HepG2 (cell line): ENCODE data around the gene NAB2. TPM values are rescaled to one million over a fixed set of nuclear protein-coding genes. Genes with fewer than 3 reads are reported as not detected.

Source experiments
- ATAC-seq: fragments of 200-7000 bp; cut with Tn5 transposase; 3 replicates; pipeline ENCODE4 v1.9.1; 2020; ENCODE audit warnings: mild to moderate bottlenecking, moderate library complexity
- BruUV-seq: library from RNA; stranded (reverse); fragments of 400-500 nt; replicated peaks from 2 replicates; lab custom pipeline; 2021; lab: Mats Ljungman, UMichigan
- CTCF ChIA-PET: fragments of 300-600 bp; formaldehyde crosslinking; extraction: SDS; loops from one replicate; lab custom pipeline; 2021; ENCODE audit warnings: low total read pairs, inconsistent platforms, low intra/inter-chr PET ratio; lab: Yijun Ruan, JAX
- POLR2A ChIA-PET: fragments of 350-600 bp; sonication (Branson Sonifier 250); formaldehyde crosslinking; loops from one replicate; lab custom pipeline; 2020; ENCODE audit warnings: antibody characterized with exemption, inconsistent platforms; lab: Yijun Ruan, JAX
- DNase-seq: peaks from one replicate; pipeline ENCODE4 v3.0.0-alpha.2; 2015; ENCODE audit warnings: low spot score
- FAIRE-seq: peaks from 3 replicates; lab custom pipeline; 2011; peaks lifted over from hg19 to GRCh38; lab: Jason Lieb, UNC
- H2AFZ ChIP-seq: one replicate; pipeline ENCODE4 v1.6.1; 2011; ENCODE audit warnings: low read length, inconsistent platforms
- H3K27ac ChIP-seq: fragments of 300-600 bp; 3 replicates; pipeline ENCODE4 v1.8.0; 2011; ENCODE audit warnings: mixed run types, mild to moderate bottlenecking, mixed read lengths, low read length, inconsistent platforms; ENCODE audit not compliant: insufficient read depth; ENCODE audit errors: extremely low read length
- H3K27me3 ChIP-seq, 2 experiments: fragments of 200-600 bp in 1 of 2; 2 replicates in 1 of 2; 3 replicates in 1 of 2; pipeline versions ENCODE4 v1.6.0 to v1.8.0; 2011; ENCODE audit warnings: low read length in 2 of 2, mild to moderate bottlenecking in 2 of 2, moderate library complexity in 2 of 2, inconsistent platforms in 1 of 2; ENCODE audit not compliant: insufficient read depth in 2 of 2, control insufficient read depth in 1 of 2
- H3K36me3 ChIP-seq, 2 experiments: fragments of 200-600 bp in 1 of 2; replicated peaks in 1 of 2; 2 replicates in 1 of 2; 3 replicates in 1 of 2; pipeline versions ENCODE4 v1.5.1 to v1.8.0; 2011; ENCODE audit warnings: low read length in 2 of 2, inconsistent platforms in 1 of 2; ENCODE audit not compliant: insufficient read depth in 2 of 2, control insufficient read depth in 1 of 2
- H3K4me1 ChIP-seq: 2 replicates; pipeline ENCODE4 v1.5.1; 2012; ENCODE audit warnings: low read length, inconsistent platforms; ENCODE audit not compliant: insufficient read depth
- H3K4me2 ChIP-seq: 2 replicates; pipeline ENCODE4 v1.6.0; 2011; ENCODE audit warnings: low read depth, low read length, inconsistent platforms
- H3K4me3 ChIP-seq, 3 experiments: fragments of 200-600 bp in 1 of 3; sonication (generic), shearing (Covaris generic) in 1 of 3; replicated peaks in 1 of 3; 2 replicates each; pipeline ENCODE4 v1.5.1; 2011 to 2016; ENCODE audit warnings: low read length in 3 of 3, inconsistent platforms in 2 of 3, low read depth in 2 of 3, mild to moderate bottlenecking in 2 of 3, control low read depth in 1 of 3, mixed read lengths in 1 of 3; ENCODE audit not compliant: insufficient read depth in 1 of 3
- H3K79me2 ChIP-seq: one replicate; pipeline ENCODE4 v1.6.1; 2011; ENCODE audit warnings: low read length, inconsistent platforms; ENCODE audit not compliant: insufficient read depth
- H3K9ac ChIP-seq: 2 replicates; pipeline ENCODE4 v1.6.0; 2011; ENCODE audit warnings: mild to moderate bottlenecking, low read depth, low read length, inconsistent platforms; ENCODE audit not compliant: insufficient read depth
- H3K9me3 ChIP-seq: 2 replicates; pipeline ENCODE4 v1.5.1; 2012; ENCODE audit warnings: mild to moderate bottlenecking, low read length
- H4K20me1 ChIP-seq: 2 replicates; pipeline ENCODE4 v1.6.0; 2011; ENCODE audit warnings: inconsistent platforms, mild to moderate bottlenecking, low read length, moderate library complexity; ENCODE audit not compliant: insufficient read depth
- CERS6 ChIP-seq: sonication (generic); formaldehyde crosslinking; IDR thresholded peaks from 2 replicates; pipeline ENCODE4 v1.5.0; 2020; ENCODE audit warnings: missing genetic modification reagents
- HMGXB3 ChIP-seq: sonication (generic); formaldehyde crosslinking; IDR thresholded peaks from 2 replicates; pipeline ENCODE4 v1.4.0; 2020; ENCODE audit warnings: missing genetic modification reagents, borderline replicate concordance
- ISX ChIP-seq: sonication (generic); formaldehyde crosslinking; conservative IDR thresholded peaks from 2 replicates; pipeline ENCODE4 v1.5.0; 2020; ENCODE audit warnings: missing genetic modification reagents
- KLF11 ChIP-seq: IDR thresholded peaks from 2 replicates; pipeline ENCODE4 v1.6.1; 2016; ENCODE audit warnings: missing compliant biosample characterization
- PBX2 ChIP-seq: IDR thresholded peaks from 2 replicates; pipeline ENCODE4 v1.6.1; 2016; ENCODE audit warnings: control low read depth
- SSRP1 ChIP-seq: IDR thresholded peaks from 2 replicates; pipeline ENCODE4 v1.6.1; 2016; ENCODE audit warnings: control low read depth
- ZFP37 ChIP-seq: sonication (generic); formaldehyde crosslinking; IDR thresholded peaks from 2 replicates; pipeline ENCODE4 v1.4.0; 2020; ENCODE audit warnings: missing genetic modification reagents, borderline replicate concordance
- ZFP90 ChIP-seq: sonication (generic); formaldehyde crosslinking; IDR thresholded peaks from 2 replicates; pipeline ENCODE4 v1.8.0; 2022; ENCODE audit warnings: missing genetic modification reagents, mild to moderate bottlenecking, inconsistent platforms, borderline replicate concordance
- ZNF180 ChIP-seq: sonication (generic); formaldehyde crosslinking; IDR thresholded peaks from 2 replicates; pipeline ENCODE4 v1.4.0; 2020; ENCODE audit warnings: low read depth, missing genetic modification reagents, borderline replicate concordance
- ZNF510 ChIP-seq: sonication (generic); formaldehyde crosslinking; IDR thresholded peaks from 2 replicates; pipeline ENCODE4 v1.4.0; 2020; ENCODE audit warnings: low read depth, mild to moderate bottlenecking, missing genetic modification reagents
- ZSCAN22 ChIP-seq: sonication (generic); formaldehyde crosslinking; IDR thresholded peaks from 2 replicates; pipeline ENCODE4 v1.4.0; 2020; ENCODE audit warnings: mild to moderate bottlenecking, missing genetic modification reagents
- WGBS: methylation state at CpG from one replicate; pipeline ENCODE4 v1.1.6; 2017; ENCODE audit warnings: low lambda C conversion rate; 5-methylcytosine and 5-hydroxymethylcytosine counted together
- in situ Hi-C: cut with HindIII; loops from 2 replicates; pipeline ENCODE4 v1.10.0; 2017; ENCODE audit warnings: low pct_unique_long_range_greater_than_20kb; ENCODE audit not compliant: extremely low pct_ligation_motif_present
- intact Hi-C: fragments of 100-400 bp; cut with micrococcal nuclease; formaldehyde crosslinking; loops from one replicate; pipeline ENCODE4 v1.10.0; 2022; ENCODE audit not compliant: unreplicated experiment
- polyA plus RNA-seq, 8 experiments: library from polyadenylated mRNA; depleted of rRNA in 3 of 8; stranded (reverse) in 7 of 8; unstranded in 1 of 8; fragments of >200 nt; fragmentation: Illumina TruSeq in 4 of 8; extraction: Trizol in 4 of 8; gene quantifications; 2 replicates each; pipeline versions ENCODE4 v1.2.1 to v1.2.3, GENCODE V29; 2011 to 2016; ENCODE audit warnings: low read depth in 4 of 8, missing spikeins in 1 of 8, mixed read lengths in 1 of 8; ENCODE audit not compliant: insufficient read depth in 1 of 8
- total RNA-seq, 5 experiments: library from RNA; depleted of rRNA; stranded (reverse); fragments of >200 nt; fragmentation: Illumina TruSeq; extraction: Trizol; gene quantifications; 2 replicates each; pipeline ENCODE4 v1.2.3, GENCODE V29; 2016; ENCODE audit warnings: low read depth in 1 of 5
- TF ChIP-seq, protein P1 (sequence below): sonication (generic); formaldehyde crosslinking; IDR thresholded peaks from 2 replicates; pipeline ENCODE4 v1.4.0; 2020; ENCODE audit warnings: missing genetic modification reagents, borderline replicate concordance

NAB2 gene
- total and polyA plus RNA-seq, 2 of the 13 experiments (the other 11 are each of a cell fraction or from before 2014, with no cell fraction given), result 11.7 to 12.9 TPM

DNA sequence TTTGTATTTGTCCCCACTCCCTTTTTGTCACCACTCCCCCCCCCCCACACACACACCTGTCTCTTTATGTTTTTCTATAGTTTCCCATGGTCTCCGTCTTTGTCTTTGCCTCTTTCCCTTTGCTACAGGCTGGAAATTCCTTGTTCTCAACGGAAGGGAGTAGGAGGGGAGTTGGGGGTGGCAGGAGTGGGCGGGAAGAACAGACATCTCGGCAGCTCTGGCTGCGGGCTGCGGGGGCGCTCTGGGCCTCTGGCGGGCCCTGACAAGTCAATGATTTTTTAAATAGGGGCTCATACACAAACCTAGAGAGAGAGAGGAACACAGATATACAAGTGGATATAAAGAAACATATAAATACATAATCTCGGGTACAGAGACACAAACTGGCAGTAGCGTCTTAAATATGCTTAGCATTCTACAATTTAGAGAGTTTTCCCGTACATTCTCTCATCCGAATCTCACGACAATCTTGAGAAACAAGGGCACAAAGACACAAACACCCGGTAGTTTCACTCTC is 2.4 kb upstream of the NAB2 start (continued):
- TF ChIP-seq HMGXB3, result no peak
- no peak for TF ChIP-seq SSRP1 (CRISPR knock-in tag)
- no peak for TF ChIP-seq ZSCAN22 (CRISPR knock-in tag)

- Histone ChIP-seq H3K4me3 (peak overlapping the region; percentile 64 to 82 (median 70)), H3K79me2 (peaks cover 15% of the 10 kb centered on the region), H3K27me3 (no peaks in the 10 kb centered on the region; a peak in 1 of 5 replicates), H2AFZ (no peak overlapping the region), H4K20me1 (no peaks in the 10 kb centered on the region), H3K4me2 (peak overlapping the region; percentile 90), H3K27ac (peak overlapping the region; percentile 88), H3K9ac (peak overlapping the region; percentile 70), H3K4me1 (peaks cover 28% of the 10 kb centered on the region), H3K36me3 (peaks cover 1 to 14% of the 10 kb centered on the region in 2 experiments; a peak in 4 of 5 replicates), H3K9me3 (no peaks in the 10 kb centered on the region)
- CTCF ChIA-PET, result interaction anchor here (0.6 kb wide), 1 partner anchor 78 kb away, joined by 3 read pairs; no protein-coding TSS in a partner anchor
- WGBS, result 2% methylated on average over 21 of the region's 52 CpGs
- POLR2A ChIA-PET, result interaction anchor here (0.9 to 5.0 kb wide), 9 partner anchors 8 to 142 kb away, joined by 3 to 184 read pairs (median 5); partner anchors contain the start of genes LRP1, NEMP1, SHMT2 and STAT6
- peak; percentile 10 for ATAC-seq
- in situ Hi-C loops (no loop called here), intact Hi-C loops (no loop called here)
- BruUV-seq, result no TSS peak
- no peak for FAIRE-seq
- DNase-seq, result no peak
- TF ChIP-seq KLF11 (CRISPR knock-in tag) (no peak), ZNF180 (CRISPR knock-in tag) (no peak), ZFP90 (CRISPR knock-in tag) (no peak), PBX2 (CRISPR knock-in tag) (no peak), CERS6 (CRISPR knock-in tag) (no peak), ZFP37 (CRISPR knock-in tag) (no peak), ISX (CRISPR knock-in tag) (no peak), ZNF510 (CRISPR knock-in tag) (0 out of 2 replicates have a peak, but pooled peaks have one; percentile 1)
- TF ChIP-seq, protein P1, sequence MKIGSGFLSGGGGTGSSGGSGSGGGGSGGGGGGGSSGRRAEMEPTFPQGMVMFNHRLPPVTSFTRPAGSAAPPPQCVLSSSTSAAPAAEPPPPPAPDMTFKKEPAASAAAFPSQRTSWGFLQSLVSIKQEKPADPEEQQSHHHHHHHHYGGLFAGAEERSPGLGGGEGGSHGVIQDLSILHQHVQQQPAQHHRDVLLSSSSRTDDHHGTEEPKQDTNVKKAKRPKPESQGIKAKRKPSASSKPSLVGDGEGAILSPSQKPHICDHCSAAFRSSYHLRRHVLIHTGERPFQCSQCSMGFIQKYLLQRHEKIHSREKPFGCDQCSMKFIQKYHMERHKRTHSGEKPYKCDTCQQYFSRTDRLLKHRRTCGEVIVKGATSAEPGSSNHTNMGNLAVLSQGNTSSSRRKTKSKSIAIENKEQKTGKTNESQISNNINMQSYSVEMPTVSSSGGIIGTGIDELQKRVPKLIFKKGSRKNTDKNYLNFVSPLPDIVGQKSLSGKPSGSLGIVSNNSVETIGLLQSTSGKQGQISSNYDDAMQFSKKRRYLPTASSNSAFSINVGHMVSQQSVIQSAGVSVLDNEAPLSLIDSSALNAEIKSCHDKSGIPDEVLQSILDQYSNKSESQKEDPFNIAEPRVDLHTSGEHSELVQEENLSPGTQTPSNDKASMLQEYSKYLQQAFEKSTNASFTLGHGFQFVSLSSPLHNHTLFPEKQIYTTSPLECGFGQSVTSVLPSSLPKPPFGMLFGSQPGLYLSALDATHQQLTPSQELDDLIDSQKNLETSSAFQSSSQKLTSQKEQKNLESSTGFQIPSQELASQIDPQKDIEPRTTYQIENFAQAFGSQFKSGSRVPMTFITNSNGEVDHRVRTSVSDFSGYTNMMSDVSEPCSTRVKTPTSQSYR (CRISPR knock-in tag), result no peak
Observed at GRCh38 chr12:57087010-57087690, 1.8 kb upstream of the NAB2 start.
